ENCODE data around the gene ANXA6.
A peak's percentile ranks its signal among the peaks of the same experiment; 100 is the strongest.

DNA sequence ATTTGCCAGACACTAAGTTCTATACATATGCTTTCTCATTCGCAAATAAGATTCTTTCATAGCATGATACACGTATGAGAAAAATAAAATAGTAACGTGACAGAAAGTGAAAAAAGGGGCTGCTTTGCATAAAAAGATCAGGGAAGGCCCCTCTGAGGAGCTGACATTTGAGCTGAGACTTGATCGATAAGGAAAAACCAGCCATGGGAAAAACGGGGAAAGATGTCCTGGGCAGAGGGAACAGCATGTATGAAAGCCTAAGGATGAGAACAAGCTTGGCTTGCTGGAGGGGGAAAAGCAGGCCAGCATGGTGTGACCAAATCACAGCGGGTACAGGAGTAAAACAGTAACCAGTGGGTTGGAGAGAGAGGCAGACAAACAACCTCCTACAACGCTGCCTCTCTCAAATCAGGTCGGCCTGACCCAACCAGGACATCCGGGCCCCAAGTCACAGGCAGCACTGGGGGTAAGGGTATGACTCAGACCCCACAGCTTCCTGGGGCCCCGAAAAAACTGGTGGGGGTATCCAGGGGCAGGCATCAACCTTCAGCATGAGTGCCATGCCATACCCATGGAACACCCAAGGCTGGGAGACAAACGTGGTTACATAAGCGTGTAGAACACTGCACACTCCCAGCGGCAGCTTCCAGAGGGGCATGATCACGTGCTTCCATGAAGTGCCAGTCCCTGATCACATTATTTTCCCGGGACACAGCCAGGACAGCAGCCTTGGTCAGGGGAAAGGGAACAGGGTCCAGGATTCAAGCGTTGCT lies 78.9 kb downstream of the ANXA6 start:
- TF ChIP-seq, protein P1, sequence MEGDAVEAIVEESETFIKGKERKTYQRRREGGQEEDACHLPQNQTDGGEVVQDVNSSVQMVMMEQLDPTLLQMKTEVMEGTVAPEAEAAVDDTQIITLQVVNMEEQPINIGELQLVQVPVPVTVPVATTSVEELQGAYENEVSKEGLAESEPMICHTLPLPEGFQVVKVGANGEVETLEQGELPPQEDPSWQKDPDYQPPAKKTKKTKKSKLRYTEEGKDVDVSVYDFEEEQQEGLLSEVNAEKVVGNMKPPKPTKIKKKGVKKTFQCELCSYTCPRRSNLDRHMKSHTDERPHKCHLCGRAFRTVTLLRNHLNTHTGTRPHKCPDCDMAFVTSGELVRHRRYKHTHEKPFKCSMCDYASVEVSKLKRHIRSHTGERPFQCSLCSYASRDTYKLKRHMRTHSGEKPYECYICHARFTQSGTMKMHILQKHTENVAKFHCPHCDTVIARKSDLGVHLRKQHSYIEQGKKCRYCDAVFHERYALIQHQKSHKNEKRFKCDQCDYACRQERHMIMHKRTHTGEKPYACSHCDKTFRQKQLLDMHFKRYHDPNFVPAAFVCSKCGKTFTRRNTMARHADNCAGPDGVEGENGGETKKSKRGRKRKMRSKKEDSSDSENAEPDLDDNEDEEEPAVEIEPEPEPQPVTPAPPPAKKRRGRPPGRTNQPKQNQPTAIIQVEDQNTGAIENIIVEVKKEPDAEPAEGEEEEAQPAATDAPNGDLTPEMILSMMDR (tag by site-specific recombination; IDR thresholded peaks at IDR 0.05) = no peak
- TF ChIP-seq, protein P2, sequence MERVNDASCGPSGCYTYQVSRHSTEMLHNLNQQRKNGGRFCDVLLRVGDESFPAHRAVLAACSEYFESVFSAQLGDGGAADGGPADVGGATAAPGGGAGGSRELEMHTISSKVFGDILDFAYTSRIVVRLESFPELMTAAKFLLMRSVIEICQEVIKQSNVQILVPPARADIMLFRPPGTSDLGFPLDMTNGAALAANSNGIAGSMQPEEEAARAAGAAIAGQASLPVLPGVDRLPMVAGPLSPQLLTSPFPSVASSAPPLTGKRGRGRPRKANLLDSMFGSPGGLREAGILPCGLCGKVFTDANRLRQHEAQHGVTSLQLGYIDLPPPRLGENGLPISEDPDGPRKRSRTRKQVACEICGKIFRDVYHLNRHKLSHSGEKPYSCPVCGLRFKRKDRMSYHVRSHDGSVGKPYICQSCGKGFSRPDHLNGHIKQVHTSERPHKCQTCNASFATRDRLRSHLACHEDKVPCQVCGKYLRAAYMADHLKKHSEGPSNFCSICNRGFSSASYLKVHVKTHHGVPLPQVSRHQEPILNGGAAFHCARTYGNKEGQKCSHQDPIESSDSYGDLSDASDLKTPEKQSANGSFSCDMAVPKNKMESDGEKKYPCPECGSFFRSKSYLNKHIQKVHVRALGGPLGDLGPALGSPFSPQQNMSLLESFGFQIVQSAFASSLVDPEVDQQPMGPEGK (tag by site-specific recombination; IDR thresholded peaks at IDR 0.05) = no peak
- TF ChIP-seq, protein P3, sequence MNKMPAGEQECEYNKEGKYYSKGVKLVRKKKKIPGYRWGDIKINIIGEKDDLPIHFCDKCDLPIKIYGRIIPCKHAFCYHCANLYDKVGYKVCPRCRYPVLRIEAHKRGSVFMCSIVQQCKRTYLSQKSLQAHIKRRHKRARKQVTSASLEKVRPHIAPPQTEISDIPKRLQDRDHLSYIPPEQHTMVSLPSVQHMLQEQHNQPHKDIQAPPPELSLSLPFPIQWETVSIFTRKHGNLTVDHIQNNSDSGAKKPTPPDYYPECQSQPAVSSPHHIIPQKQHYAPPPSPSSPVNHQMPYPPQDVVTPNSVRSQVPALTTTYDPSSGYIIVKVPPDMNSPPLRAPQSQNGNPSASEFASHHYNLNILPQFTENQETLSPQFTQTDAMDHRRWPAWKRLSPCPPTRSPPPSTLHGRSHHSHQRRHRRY (tag by site-specific recombination; IDR thresholded peaks at IDR 0.05) = no peak
- TF ChIP-seq ZNF121 (tag by site-specific recombination; IDR thresholded peaks at IDR 0.05) (no peak), ZNF555 (tag by site-specific recombination; conservative IDR thresholded peaks at IDR 0.05) (no peak), KLF16 (tag by site-specific recombination; IDR thresholded peaks at IDR 0.05) (no peak), ZFHX2 (tag by site-specific recombination; conservative IDR thresholded peaks at IDR 0.05) (no peak), ZNF777 (tag by site-specific recombination; IDR thresholded peaks at IDR 0.05; ENCODE audit: borderline replicate concordance) (no peak), ZNF324 (tag by site-specific recombination; IDR thresholded peaks at IDR 0.05) (no peak), ZIC2 (tag by site-specific recombination; IDR thresholded peaks at IDR 0.05) (peak; percentile 34; the same call in 1 of the 2 replicates)
- TF ChIP-seq, protein P4, sequence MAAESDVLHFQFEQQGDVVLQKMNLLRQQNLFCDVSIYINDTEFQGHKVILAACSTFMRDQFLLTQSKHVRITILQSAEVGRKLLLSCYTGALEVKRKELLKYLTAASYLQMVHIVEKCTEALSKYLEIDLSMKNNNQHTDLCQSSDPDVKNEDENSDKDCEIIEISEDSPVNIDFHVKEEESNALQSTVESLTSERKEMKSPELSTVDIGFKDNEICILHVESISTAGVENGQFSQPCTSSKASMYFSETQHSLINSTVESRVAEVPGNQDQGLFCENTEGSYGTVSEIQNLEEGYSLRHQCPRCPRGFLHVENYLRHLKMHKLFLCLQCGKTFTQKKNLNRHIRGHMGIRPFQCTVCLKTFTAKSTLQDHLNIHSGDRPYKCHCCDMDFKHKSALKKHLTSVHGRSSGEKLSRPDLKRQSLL (tag by site-specific recombination; IDR thresholded peaks at IDR 0.05) = no peak

Data from HEK293 (cell line).